ENCODE results near the gene EIF2S2. TPM values are rescaled to one million over a fixed set of nuclear protein-coding genes. Genes with fewer than 3 reads are reported as not detected.

The EIF2S2 gene
- polyA plus RNA-seq, 1 donor from 2014 or later = 22.8 TPM

- no peaks in the 10 kb centered on the region for H3K27me3 Mint-ChIP-seq
- H3K27ac Mint-ChIP-seq = peak overlapping the region in 2 of 3 donors; percentile 16 to 61
- H3K36me3 Mint-ChIP-seq = peaks cover 2% of the 10 kb centered on the region
- H3K4me1 Mint-ChIP-seq = peaks cover 12 to 25% (median 24%) of the 10 kb centered on the region in 3 donors
- H3K9me3 Mint-ChIP-seq = no peaks in the 10 kb centered on the region
- H3K4me3 Mint-ChIP-seq = no peak overlapping the region
Observed at GRCh38 chr20:34070079-34070439, 42.0 kb downstream of the EIF2S2 start.

GRCh38 chr20:34069341-34070078 lies 42.5 kb downstream of the EIF2S2 start:
- H3K27ac Mint-ChIP-seq = peak overlapping the region; percentile 16 to 76 (median 61)
- H3K36me3 Mint-ChIP-seq = peaks cover 2% of the 10 kb centered on the region
- peaks cover 16 to 26% (median 25%) of the 10 kb centered on the region in 3 donors for H3K4me1 Mint-ChIP-seq
- no peaks in the 10 kb centered on the region for H3K27me3 Mint-ChIP-seq
- H3K9me3 Mint-ChIP-seq = no peaks in the 10 kb centered on the region
- no peak overlapping the region for H3K4me3 Mint-ChIP-seq

- Mint-ChIP-seq H3K27me3 (no peaks in the 10 kb centered on the region), H3K9me3 (no peaks in the 10 kb centered on the region), H3K4me1 (peaks cover 19 to 26% (median 25%) of the 10 kb centered on the region in 3 donors), H3K4me3 (no peak overlapping the region), H3K36me3 (peaks cover 2% of the 10 kb centered on the region), H3K27ac (peak overlapping the region in 2 of 3 donors; percentile 63 to 89)
Observed at GRCh38 chr20:34068001-34068400, 44.0 kb downstream of the EIF2S2 start.

GRCh38 chr20:34066476-34067090 lies 45.5 kb downstream of the EIF2S2 start:
- Mint-ChIP-seq H3K9me3 (no peaks in the 10 kb centered on the region), H3K4me3 (no peak overlapping the region), H3K27ac (peak overlapping the region in 1 of 3 donors; percentile 71), H3K27me3 (no peaks in the 10 kb centered on the region), H3K4me1 (peaks cover 19 to 25% (median 22%) of the 10 kb centered on the region in 3 donors), H3K36me3 (no peaks in the 10 kb centered on the region)

GRCh38 chr20:34065260-34065659 lies 46.8 kb downstream of the EIF2S2 start:
- Mint-ChIP-seq H3K27ac (peak overlapping the region in 2 of 3 donors; percentile 49 to 54), H3K4me3 (no peak overlapping the region), H3K27me3 (no peaks in the 10 kb centered on the region), H3K36me3 (peaks cover 3% of the 10 kb centered on the region), H3K4me1 (peaks cover 19 to 30% (median 22%) of the 10 kb centered on the region in 3 donors), H3K9me3 (no peaks in the 10 kb centered on the region)

- H3K4me1 Mint-ChIP-seq = peaks cover 10 to 28% (median 17%) of the 10 kb centered on the region in 3 donors
- H3K4me3 Mint-ChIP-seq = no peak overlapping the region
- peaks cover 3% of the 10 kb centered on the region for H3K36me3 Mint-ChIP-seq
- peak overlapping the region in 1 of 3 donors; percentile 54 for H3K27ac Mint-ChIP-seq
- H3K9me3 Mint-ChIP-seq = no peaks in the 10 kb centered on the region
- no peaks in the 10 kb centered on the region for H3K27me3 Mint-ChIP-seq
Observed at GRCh38 chr20:34064286-34064685, 47.8 kb downstream of the EIF2S2 start.

GRCh38 chr20:34062570-34063482 lies 49.2 kb downstream of the EIF2S2 start:
- peak overlapping the region; percentile 9 to 84 (median 43) for H3K27ac Mint-ChIP-seq
- H3K4me1 Mint-ChIP-seq = peaks cover 18 to 31% (median 19%) of the 10 kb centered on the region in 3 donors
- H3K27me3 Mint-ChIP-seq = no peaks in the 10 kb centered on the region
- H3K36me3 Mint-ChIP-seq = peaks cover 3% of the 10 kb centered on the region
- no peaks in the 10 kb centered on the region for H3K9me3 Mint-ChIP-seq
- H3K4me3 Mint-ChIP-seq = no peak overlapping the region

- H3K27me3 Mint-ChIP-seq = no peaks in the 10 kb centered on the region
- H3K36me3 Mint-ChIP-seq = peaks cover 3% of the 10 kb centered on the region
- H3K4me3 Mint-ChIP-seq = no peak overlapping the region
- peak overlapping the region in 1 of 3 donors; percentile 9 for H3K27ac Mint-ChIP-seq
- H3K4me1 Mint-ChIP-seq = peaks cover 20 to 35% (median 26%) of the 10 kb centered on the region in 3 donors
- no peaks in the 10 kb centered on the region for H3K9me3 Mint-ChIP-seq
Observed at GRCh38 chr20:34061695-34062094, 50.3 kb downstream of the EIF2S2 start.

- peak overlapping the region in 1 of 3 donors; percentile 76 for H3K27ac Mint-ChIP-seq
- no peaks in the 10 kb centered on the region for H3K9me3 Mint-ChIP-seq
- H3K36me3 Mint-ChIP-seq = peaks cover 3% of the 10 kb centered on the region
- H3K4me3 Mint-ChIP-seq = no peak overlapping the region
- no peaks in the 10 kb centered on the region for H3K27me3 Mint-ChIP-seq
- peaks cover 20 to 41% (median 28%) of the 10 kb centered on the region in 3 donors for H3K4me1 Mint-ChIP-seq
Observed at GRCh38 chr20:34060970-34061369, 51.1 kb downstream of the EIF2S2 start.

- Mint-ChIP-seq H3K27ac (peak overlapping the region; percentile 6 to 84 (median 14)), H3K36me3 (peaks cover 3% of the 10 kb centered on the region), H3K9me3 (no peaks in the 10 kb centered on the region), H3K4me1 (peaks cover 27 to 52% (median 35%) of the 10 kb centered on the region in 3 donors), H3K4me3 (peak overlapping the region in 2 of 4 donors; percentile 30 to 57), H3K27me3 (no peaks in the 10 kb centered on the region)
Observed at GRCh38 chr20:34058831-34059230, 53.2 kb downstream of the EIF2S2 start.

- Mint-ChIP-seq H3K9me3 (no peaks in the 10 kb centered on the region), H3K27ac (peak overlapping the region in 1 of 3 donors; percentile 5), H3K27me3 (no peaks in the 10 kb centered on the region), H3K4me3 (no peak overlapping the region), H3K36me3 (peaks cover 3% of the 10 kb centered on the region), H3K4me1 (peaks cover 38 to 61% (median 45%) of the 10 kb centered on the region in 3 donors)
Observed at GRCh38 chr20:34055290-34055689, 56.8 kb downstream of the EIF2S2 start.

GRCh38 chr20:34052414-34052813 lies 59.6 kb downstream of the EIF2S2 start:
- no peaks in the 10 kb centered on the region for H3K27me3 Mint-ChIP-seq
- no peak overlapping the region for H3K4me3 Mint-ChIP-seq
- peaks cover 29 to 58% (median 42%) of the 10 kb centered on the region in 3 donors for H3K4me1 Mint-ChIP-seq
- no peak overlapping the region for H3K27ac Mint-ChIP-seq
- peaks cover 3% of the 10 kb centered on the region for H3K36me3 Mint-ChIP-seq
- H3K9me3 Mint-ChIP-seq = no peaks in the 10 kb centered on the region

GRCh38 chr20:34049897-34050695 lies 61.9 kb downstream of the EIF2S2 start:
- H3K36me3 Mint-ChIP-seq = peaks cover 3% of the 10 kb centered on the region
- peaks cover 38 to 60% (median 46%) of the 10 kb centered on the region in 3 donors for H3K4me1 Mint-ChIP-seq
- peak overlapping the region in 1 of 4 donors; percentile 11 for H3K4me3 Mint-ChIP-seq
- H3K9me3 Mint-ChIP-seq = no peaks in the 10 kb centered on the region
- peak overlapping the region in 1 of 3 donors; percentile 80 for H3K27ac Mint-ChIP-seq
- H3K27me3 Mint-ChIP-seq = no peaks in the 10 kb centered on the region

- H3K4me3 Mint-ChIP-seq = no peak overlapping the region
- H3K27ac Mint-ChIP-seq = peak overlapping the region in 1 of 3 donors; percentile 80
Observed at GRCh38 chr20:34049389-34049788, 62.7 kb downstream of the EIF2S2 start.

More at GRCh38 chr20:34049389-34049788, 62.7 kb downstream of the EIF2S2 start:
- Mint-ChIP-seq H3K27me3 (no peaks in the 10 kb centered on the region), H3K36me3 (peaks cover 3% of the 10 kb centered on the region), H3K4me1 (peaks cover 35 to 60% (median 43%) of the 10 kb centered on the region in 3 donors), H3K9me3 (no peaks in the 10 kb centered on the region)
